NCI-H510A (cell line): Measurements from ENCODE around the gene RNF181.
"Not testable (repeated sequence)": the region's sequence is repeated elsewhere in the genome, so short reads cannot be mapped to it uniquely, and the experiment has no call there.

ENCODE experiments used
- DNase-seq: peaks from one replicate; lab custom pipeline; 2025; lab: John Stamatoyannopoulos, UW

Gene RNF181

GRCh38 chr2:85614757-85615156 is 19.2 kb downstream of the RNF181 start:
- DNase-seq = not testable (repeated sequence)

- no peak for DNase-seq
These were observed 19.8 kb downstream of the RNF181 start for GRCh38 chr2:85615413-85615728.

- DNase-seq = not testable (repeated sequence)
These were observed 22.2 kb downstream of the RNF181 start for GRCh38 chr2:85617723-85618122.

- no peak for DNase-seq
These were observed 24.1 kb downstream of the RNF181 start for GRCh38 chr2:85619617-85620016.

- DNase-seq = no peak
These were observed 25.8 kb downstream of the RNF181 start for GRCh38 chr2:85621338-85621737.

- DNase-seq = no peak
These were observed 28.4 kb downstream of the RNF181 start for GRCh38 chr2:85623991-85624390.

GRCh38 chr2:85628658-85629057 is 33.1 kb downstream of the RNF181 start:
- no peak for DNase-seq

- no peak for DNase-seq
These were observed 35.8 kb downstream of the RNF181 start for GRCh38 chr2:85631316-85631715.

- DNase-seq = no peak
These were observed 39.5 kb downstream of the RNF181 start for GRCh38 chr2:85635011-85635410.

GRCh38 chr2:85635636-85636035 is 40.1 kb downstream of the RNF181 start:
- DNase-seq = no peak

GRCh38 chr2:85642725-85643124 is 47.2 kb downstream of the RNF181 start:
- no peak for DNase-seq

GRCh38 chr2:85644909-85645308 is 49.4 kb downstream of the RNF181 start:
- no peak for DNase-seq

GRCh38 chr2:85646166-85646565 is 50.6 kb downstream of the RNF181 start:
- no peak for DNase-seq
